ENCODE measurements around the gene TGFBR3. TPM values are rescaled to one million over a fixed set of nuclear protein-coding genes. Genes with fewer than 3 reads are reported as not detected.
A peak's percentile ranks its signal among the peaks of the same experiment; 100 is the strongest.

TGFBR3 gene
- total and polyA plus RNA-seq, 4 experiments from 2014 or later: 34.5 to 47.3 (median 42.3) TPM

DNA sequence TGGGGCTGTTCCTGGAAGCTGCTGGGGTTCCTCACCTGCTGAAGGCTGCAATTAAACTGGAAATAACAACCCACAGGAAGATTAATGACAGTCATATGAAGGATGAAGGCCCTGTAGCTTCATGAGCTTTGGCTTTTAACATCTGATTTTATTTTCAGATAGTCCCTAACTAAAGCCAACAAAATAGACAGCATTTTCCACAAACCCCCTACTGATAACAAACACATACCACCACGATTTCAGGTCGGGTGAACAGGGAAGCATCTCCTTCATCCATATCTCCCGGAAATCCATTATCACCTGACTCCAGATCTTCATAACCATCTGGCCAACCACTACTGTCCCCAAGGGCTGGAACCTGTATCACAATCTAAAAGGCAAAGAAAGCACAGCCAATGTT lies 169.6 kb downstream of the TGFBR3 start:
- H3K27me3 Mint-ChIP-seq: no peaks in the 10 kb centered on the region
- H3K36me3 Mint-ChIP-seq: peaks cover 70 to 83% of the 10 kb centered on the region in 2 donors
- H3K27ac Mint-ChIP-seq: peak overlapping the region in 2 of 7 donors; percentile 2 to 25
- intact Hi-C loops (cut with micrococcal nuclease): no loop called here
- peaks cover 29% of the 10 kb centered on the region for H3K36me3 ChIP-seq (ENCODE audit: insufficient read depth, low read length)
- no peak overlapping the region for H3K4me3 Mint-ChIP-seq
- H3K4me3 ChIP-seq (ENCODE audit: low read length in 2 of 2): no peak overlapping the region
- H3K9me3 ChIP-seq (ENCODE audit: control insufficient read depth in 1 of 2, low read length in 2 of 2): no peaks in the 10 kb centered on the region
- H3K4me1 Mint-ChIP-seq: peaks cover 17 to 40% (median 23%) of the 10 kb centered on the region in 4 donors
- H3K4me1 ChIP-seq (ENCODE audit: insufficient read depth, low read length): peaks cover 18% of the 10 kb centered on the region
- no peaks in the 10 kb centered on the region for H3K9me3 Mint-ChIP-seq
- no peaks in the 10 kb centered on the region for H3K27me3 ChIP-seq (ENCODE audit: insufficient read depth, low read length)
- no peak overlapping the region for H3K27ac ChIP-seq (ENCODE audit: low read depth, low read length)
- ChIA-PET POLR2A (ENCODE audit: partially characterized antibody) (no interaction called here), CTCF (ENCODE audit: partially characterized antibody) (no interaction called here)
- no peak for DNase-seq

DNA sequence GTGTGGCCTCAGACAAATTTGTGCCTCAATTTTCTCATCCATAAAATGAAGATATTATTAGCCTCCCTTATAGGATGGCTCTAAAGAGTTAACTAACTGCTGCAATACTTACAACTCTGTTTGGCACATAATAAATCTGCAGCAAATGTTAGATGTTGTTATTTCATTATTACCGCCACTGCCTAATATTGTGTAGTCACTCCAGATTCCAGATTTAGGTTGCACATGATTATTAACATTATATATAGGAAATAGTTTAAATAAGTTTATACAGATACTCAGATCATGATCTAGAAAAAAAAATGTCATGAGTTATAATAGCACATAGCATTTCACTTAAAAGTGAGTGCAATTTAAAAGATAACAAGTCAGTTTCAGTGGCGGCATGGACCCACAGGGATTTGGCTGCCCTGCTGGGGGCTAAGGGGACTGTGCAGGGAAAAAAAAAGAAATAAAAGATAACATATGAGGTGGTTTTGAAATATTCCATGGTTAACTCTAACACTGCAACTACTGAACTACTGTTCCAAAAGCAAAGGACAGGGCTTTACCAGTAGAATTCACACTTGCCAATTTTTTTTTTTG lies 170.4 kb downstream of the TGFBR3 start:
- Mint-ChIP-seq H3K9me3 (no peaks in the 10 kb centered on the region), H3K4me3 (no peak overlapping the region), H3K4me1 (peaks cover 17 to 40% (median 23%) of the 10 kb centered on the region in 4 donors), H3K36me3 (peaks cover 70 to 83% of the 10 kb centered on the region in 2 donors), H3K27me3 (no peaks in the 10 kb centered on the region), H3K27ac (peak overlapping the region in 3 of 7 donors; percentile 2 to 37 (median 32))
- H3K36me3 ChIP-seq (ENCODE audit: insufficient read depth, low read length): peaks cover 20% of the 10 kb centered on the region
- H3K4me1 ChIP-seq (ENCODE audit: insufficient read depth, low read length): peaks cover 18% of the 10 kb centered on the region
- no peaks in the 10 kb centered on the region for H3K9me3 ChIP-seq (ENCODE audit: control insufficient read depth in 1 of 2, low read length in 2 of 2)
- ChIA-PET POLR2A (ENCODE audit: partially characterized antibody) (no interaction called here), CTCF (ENCODE audit: partially characterized antibody) (no interaction called here)
- H3K27me3 ChIP-seq (ENCODE audit: insufficient read depth, low read length): no peaks in the 10 kb centered on the region
- DNase-seq: no peak
- no peak overlapping the region for H3K27ac ChIP-seq (ENCODE audit: low read depth, low read length)
- intact Hi-C loops (cut with micrococcal nuclease): no loop called here
- no peak overlapping the region for H3K4me3 ChIP-seq (ENCODE audit: low read length in 2 of 2)

DNA sequence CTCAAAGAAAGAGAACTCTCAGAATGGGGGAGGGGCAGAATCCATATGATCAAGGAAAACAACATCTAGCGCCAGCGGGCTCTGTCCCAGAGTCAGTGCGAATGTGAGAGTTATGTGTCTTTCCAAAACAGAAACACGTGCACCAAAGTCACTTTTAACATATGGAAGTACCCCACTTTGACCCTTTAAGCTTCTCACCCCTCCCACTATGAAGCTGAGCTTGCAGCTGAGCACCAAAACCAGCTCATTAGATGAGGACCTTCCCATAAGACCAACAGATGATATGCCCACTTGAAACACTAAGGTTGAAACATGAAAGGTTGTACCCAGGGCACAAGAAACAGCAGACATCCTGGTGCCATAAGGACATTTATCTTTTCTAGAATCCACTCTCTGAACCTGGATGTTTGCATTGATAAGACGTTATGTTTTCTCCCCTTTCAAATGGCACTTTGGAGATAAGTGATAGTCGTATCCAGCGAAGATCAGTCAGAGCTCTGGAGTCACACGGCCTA lies 171.0 kb downstream of the TGFBR3 start:
- no peaks in the 10 kb centered on the region for H3K27me3 Mint-ChIP-seq
- ChIA-PET CTCF (ENCODE audit: partially characterized antibody) (no interaction called here), POLR2A (ENCODE audit: partially characterized antibody) (no interaction called here)
- intact Hi-C loops (cut with micrococcal nuclease): no loop called here
- DNase-seq: no peak
- Histone ChIP-seq H3K4me1 (ENCODE audit: insufficient read depth, low read length) (peaks cover 18% of the 10 kb centered on the region), H3K9me3 (ENCODE audit: control insufficient read depth in 1 of 2, low read length in 2 of 2) (no peaks in the 10 kb centered on the region), H3K36me3 (ENCODE audit: insufficient read depth, low read length) (peaks cover 17% of the 10 kb centered on the region), H3K27ac (ENCODE audit: low read depth, low read length) (no peak overlapping the region), H3K4me3 (ENCODE audit: low read length in 2 of 2) (no peak overlapping the region), H3K27me3 (ENCODE audit: insufficient read depth, low read length) (no peaks in the 10 kb centered on the region)
- H3K36me3 Mint-ChIP-seq: peaks cover 72 to 84% of the 10 kb centered on the region in 2 donors
- H3K4me1 Mint-ChIP-seq: peaks cover 17 to 40% (median 23%) of the 10 kb centered on the region in 4 donors
- H3K9me3 Mint-ChIP-seq: no peaks in the 10 kb centered on the region
- H3K27ac Mint-ChIP-seq: peak overlapping the region in 1 of 7 donors; percentile 6
- no peak overlapping the region for H3K4me3 Mint-ChIP-seq

DNA sequence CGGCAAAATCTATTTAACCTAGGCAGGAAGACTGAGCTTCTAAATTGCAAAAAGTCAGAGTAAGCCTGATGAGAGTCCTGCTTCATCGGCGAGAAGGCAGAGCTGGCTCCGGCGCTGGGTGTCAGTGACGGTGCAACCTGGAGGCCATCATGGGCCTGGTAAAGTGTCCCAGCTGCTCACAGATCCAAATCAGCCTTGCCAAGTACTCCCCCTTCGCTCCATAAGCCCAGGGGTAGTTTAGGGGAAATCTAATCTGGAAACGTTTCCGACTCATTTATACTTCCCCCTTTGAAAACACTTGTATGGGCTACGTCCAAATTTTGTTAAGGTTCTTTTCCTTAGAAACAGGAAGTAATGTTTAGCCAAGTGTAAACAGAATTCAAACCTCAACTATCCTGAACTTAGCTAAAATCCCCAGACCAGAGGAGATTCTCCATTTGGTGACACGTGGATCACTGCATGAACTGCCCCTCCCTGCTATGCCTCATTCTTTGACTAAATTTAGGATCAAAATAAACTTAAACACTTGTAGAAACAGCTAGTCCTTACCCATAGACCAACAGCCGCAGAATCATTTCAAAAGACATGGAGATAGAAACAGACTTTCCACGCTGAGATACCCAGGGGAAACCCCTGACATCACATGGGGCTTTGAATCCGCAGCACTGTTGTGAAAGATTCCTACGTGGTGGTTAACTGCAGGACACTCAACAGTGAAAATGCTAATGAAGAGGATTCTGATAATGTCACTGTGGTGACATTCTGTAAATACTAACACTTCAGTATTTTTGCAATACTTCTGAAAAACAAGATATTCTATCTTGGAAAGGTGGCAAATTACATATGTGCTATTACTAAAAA lies 172.7 kb downstream of the TGFBR3 start:
- H3K4me3 Mint-ChIP-seq: peak overlapping the region; percentile 59 to 75 (median 66)
- Histone ChIP-seq H3K4me1 (ENCODE audit: insufficient read depth, low read length) (peaks cover 18% of the 10 kb centered on the region), H3K27me3 (ENCODE audit: insufficient read depth, low read length) (no peaks in the 10 kb centered on the region), H3K4me3 (ENCODE audit: low read length in 2 of 2) (no peak overlapping the region), H3K27ac (ENCODE audit: low read depth, low read length) (peak overlapping the region; percentile 18), H3K36me3 (ENCODE audit: insufficient read depth, low read length) (peaks cover 16% of the 10 kb centered on the region), H3K9me3 (ENCODE audit: control insufficient read depth in 1 of 2, low read length in 2 of 2) (no peaks in the 10 kb centered on the region)
- intact Hi-C loops (cut with micrococcal nuclease): no loop called here
- peak overlapping the region; percentile 8 to 87 (median 77) for H3K27ac Mint-ChIP-seq
- ChIA-PET CTCF (ENCODE audit: partially characterized antibody) (interaction anchor here (1.4 to 1.6 kb wide), 3 partner anchors 184 to 216 kb away, joined by 4 to 7 read pairs (median 5); no protein-coding TSS in a partner anchor), POLR2A (ENCODE audit: partially characterized antibody) (no interaction called here)
- peaks cover 65 to 83% of the 10 kb centered on the region in 2 donors for H3K36me3 Mint-ChIP-seq
- H3K9me3 Mint-ChIP-seq: no peaks in the 10 kb centered on the region
- peaks cover 17 to 40% (median 23%) of the 10 kb centered on the region in 4 donors for H3K4me1 Mint-ChIP-seq
- H3K27me3 Mint-ChIP-seq: no peaks in the 10 kb centered on the region
- peak; percentile 26 to 72 (median 34) for DNase-seq

DNA sequence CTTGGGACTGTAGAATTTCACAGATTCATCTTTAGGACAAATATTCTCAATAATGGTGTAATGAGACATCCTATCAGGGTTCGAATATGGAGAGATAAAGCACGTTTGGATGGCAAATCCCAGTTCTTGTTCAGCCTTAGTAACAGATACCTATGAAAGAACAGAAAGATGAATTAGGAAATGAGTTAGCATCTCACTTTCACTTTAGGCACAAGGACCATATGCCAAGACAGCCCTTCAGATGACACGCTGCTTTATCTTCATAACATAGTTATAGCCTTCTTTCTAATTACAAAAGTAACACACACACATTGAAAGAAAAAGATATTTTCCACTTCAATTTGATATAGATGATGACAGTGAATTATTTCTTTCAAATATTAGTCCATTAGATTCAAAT lies 173.6 kb downstream of the TGFBR3 start:
- ChIA-PET CTCF (ENCODE audit: partially characterized antibody) (interaction anchor here (1.4 to 1.6 kb wide), 3 partner anchors 183 to 217 kb away, joined by 4 to 7 read pairs (median 5); no protein-coding TSS in a partner anchor), POLR2A (ENCODE audit: partially characterized antibody) (no interaction called here)
- Mint-ChIP-seq H3K27me3 (no peaks in the 10 kb centered on the region), H3K4me1 (peaks cover 17 to 45% (median 24%) of the 10 kb centered on the region in 4 donors), H3K9me3 (no peaks in the 10 kb centered on the region), H3K4me3 (peak overlapping the region in 2 of 8 donors; percentile 44 to 62), H3K27ac (peak overlapping the region in 4 of 7 donors; percentile 35 to 77 (median 56)), H3K36me3 (peaks cover 70 to 89% of the 10 kb centered on the region in 2 donors)
- intact Hi-C loops (cut with micrococcal nuclease): no loop called here
- no peak for DNase-seq
- H3K36me3 ChIP-seq (ENCODE audit: insufficient read depth, low read length): peaks cover 23% of the 10 kb centered on the region
- no peak overlapping the region for H3K4me3 ChIP-seq (ENCODE audit: low read length in 2 of 2)
- no peaks in the 10 kb centered on the region for H3K27me3 ChIP-seq (ENCODE audit: insufficient read depth, low read length)
- no peaks in the 10 kb centered on the region for H3K9me3 ChIP-seq (ENCODE audit: control insufficient read depth in 1 of 2, low read length in 2 of 2)
- H3K27ac ChIP-seq (ENCODE audit: low read depth, low read length): no peak overlapping the region
- H3K4me1 ChIP-seq (ENCODE audit: insufficient read depth, low read length): peaks cover 18% of the 10 kb centered on the region

DNA sequence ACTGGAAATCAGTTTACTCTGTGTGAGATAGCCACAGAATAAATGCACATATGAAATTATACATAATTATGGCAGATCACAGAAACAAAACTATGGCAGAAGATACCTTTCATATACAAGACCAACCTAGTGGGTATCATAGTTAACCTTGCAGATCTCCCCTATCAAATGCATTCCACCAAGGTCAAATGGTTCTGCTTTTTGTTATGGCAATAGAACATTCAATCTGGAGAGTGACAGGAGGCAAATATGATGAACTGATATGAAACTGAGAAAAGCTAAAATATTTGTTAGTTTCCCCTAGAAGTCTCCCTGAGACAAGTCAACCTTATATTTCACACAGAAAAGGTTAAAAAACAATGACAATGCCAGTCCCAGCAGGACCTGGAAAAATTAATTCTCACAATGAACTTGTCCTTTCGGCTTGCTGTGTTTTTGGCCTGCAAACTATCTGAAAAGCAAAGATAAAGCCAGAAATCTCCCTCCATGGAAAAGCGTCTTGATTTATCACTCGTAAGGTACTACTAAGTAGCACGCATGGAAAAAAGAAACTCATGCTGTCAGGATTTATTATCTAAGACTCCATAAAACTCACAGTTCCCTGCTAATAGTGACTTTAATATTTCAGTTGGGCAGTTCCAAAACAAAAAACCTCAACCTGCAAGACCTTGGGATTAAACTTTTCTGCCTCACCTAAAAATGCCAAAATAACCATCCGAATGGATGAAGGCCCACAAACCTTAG lies 174.3 kb downstream of the TGFBR3 start:
- Mint-ChIP-seq H3K36me3 (peaks cover 74 to 90% of the 10 kb centered on the region in 2 donors), H3K9me3 (no peaks in the 10 kb centered on the region), H3K27me3 (no peaks in the 10 kb centered on the region), H3K4me3 (peak overlapping the region in 1 of 8 donors; percentile 21), H3K27ac (no peak overlapping the region), H3K4me1 (peaks cover 17 to 49% (median 24%) of the 10 kb centered on the region in 4 donors)
- DNase-seq: no peak
- no peaks in the 10 kb centered on the region for H3K27me3 ChIP-seq (ENCODE audit: insufficient read depth, low read length)
- intact Hi-C loops (cut with micrococcal nuclease): no loop called here
- peaks cover 18% of the 10 kb centered on the region for H3K4me1 ChIP-seq (ENCODE audit: insufficient read depth, low read length)
- CTCF ChIA-PET (ENCODE audit: partially characterized antibody): no interaction called here
- H3K36me3 ChIP-seq (ENCODE audit: insufficient read depth, low read length): peaks cover 23% of the 10 kb centered on the region
- H3K27ac ChIP-seq (ENCODE audit: low read depth, low read length): no peak overlapping the region
- H3K4me3 ChIP-seq (ENCODE audit: low read length in 2 of 2): no peak overlapping the region
- POLR2A ChIA-PET (ENCODE audit: partially characterized antibody): no interaction called here
- no peaks in the 10 kb centered on the region for H3K9me3 ChIP-seq (ENCODE audit: control insufficient read depth in 1 of 2, low read length in 2 of 2)
